ENCODE data around the gene FAM76A. TPM values are rescaled to one million over a fixed set of nuclear protein-coding genes. Genes with fewer than 3 reads are reported as not detected.
A peak's percentile ranks its signal among the peaks of the same experiment; 100 is the strongest.

Gene FAM76A
- total RNA-seq, 3 donors from 2014 or later: 13.5 to 34.2 (median 14.4) TPM

- Histone ChIP-seq H3K4me3 (no peak overlapping the region), H3K36me3 (no peaks in the 10 kb centered on the region), H3K27ac (no peak overlapping the region), H3K9me3 (no peaks in the 10 kb centered on the region), H3K4me1 (no peaks in the 10 kb centered on the region), H3K27me3 (no peaks in the 10 kb centered on the region)
- DNase-seq (ENCODE audit: low spot score in 2 of 2): no peak
- TF ChIP-seq POLR2AphosphoS5 (IDR thresholded peaks at IDR 0.05) (no peak), POLR2A (IDR thresholded peaks at IDR 0.05) (no peak), CTCF (IDR thresholded peaks at IDR 0.05) (no peak)
- intact Hi-C loops (cut with DNase I; ENCODE audit: low total_unique reads): no loop called here
Observed at GRCh38 chr1:27762033-27762432, 36.3 kb downstream of the FAM76A start.

- no peaks in the 10 kb centered on the region for H3K27me3 ChIP-seq
- TF ChIP-seq CTCF (IDR thresholded peaks at IDR 0.05) (no peak), POLR2AphosphoS5 (IDR thresholded peaks at IDR 0.05) (no peak), POLR2A (IDR thresholded peaks at IDR 0.05) (no peak)
Observed at GRCh38 chr1:27763358-27763757, 37.6 kb downstream of the FAM76A start.

GRCh38 chr1:27770293-27770830, 44.6 kb downstream of the FAM76A start:
- Histone ChIP-seq H3K36me3 (no peaks in the 10 kb centered on the region), H3K4me3 (no peak overlapping the region), H3K9me3 (no peaks in the 10 kb centered on the region), H3K27me3 (no peaks in the 10 kb centered on the region), H3K27ac (no peak overlapping the region), H3K4me1 (no peaks in the 10 kb centered on the region)
- TF ChIP-seq POLR2AphosphoS5 (IDR thresholded peaks at IDR 0.05) (no peak), CTCF (IDR thresholded peaks at IDR 0.05) (no peak), POLR2A (IDR thresholded peaks at IDR 0.05) (no peak)
- intact Hi-C loops (cut with DNase I; ENCODE audit: low total_unique reads): no loop called here
- DNase-seq (ENCODE audit: low spot score in 2 of 2): no peak

More at GRCh38 chr1:27763358-27763757, 37.6 kb downstream of the FAM76A start:
- H3K4me3 ChIP-seq: no peak overlapping the region
- no peak for DNase-seq (ENCODE audit: low spot score in 2 of 2)
- H3K9me3 ChIP-seq: no peaks in the 10 kb centered on the region
- H3K27ac ChIP-seq: no peak overlapping the region
- no peaks in the 10 kb centered on the region for H3K4me1 ChIP-seq
- intact Hi-C loops (cut with DNase I; ENCODE audit: low total_unique reads): no loop called here
- H3K36me3 ChIP-seq: no peaks in the 10 kb centered on the region

- H3K9me3 ChIP-seq: no peaks in the 10 kb centered on the region
- intact Hi-C loops (cut with DNase I; ENCODE audit: low total_unique reads): no loop called here
Observed at GRCh38 chr1:27772036-27772931, 46.5 kb downstream of the FAM76A start.

More at GRCh38 chr1:27772036-27772931, 46.5 kb downstream of the FAM76A start:
- Histone ChIP-seq H3K27ac (peak overlapping the region; percentile 98 to 99), H3K4me1 (no peaks in the 10 kb centered on the region), H3K4me3 (peak overlapping the region; percentile 96 to 99 (median 98)), H3K36me3 (no peaks in the 10 kb centered on the region), H3K27me3 (no peaks in the 10 kb centered on the region)
- DNase-seq (ENCODE audit: low spot score in 2 of 2): no peak
- TF ChIP-seq POLR2AphosphoS5 (IDR thresholded peaks at IDR 0.05) (no peak), CTCF (IDR thresholded peaks at IDR 0.05) (no peak), POLR2A (IDR thresholded peaks at IDR 0.05) (no peak)
